Measurements from ENCODE around the gene ZSCAN21.

Gene ZSCAN21

GRCh38 chr7:100063376-100063775 is 13.8 kb downstream of the ZSCAN21 start:
- no peak overlapping the region for H3K4me2 ChIP-seq (ENCODE audit: low read length)
- no peaks in the 10 kb centered on the region for H3K4me1 ChIP-seq (ENCODE audit: control insufficient read depth, insufficient read depth, low read length)
- H3K4me3 ChIP-seq (ENCODE audit: low read length): no peak overlapping the region
- H3K9me3 ChIP-seq (replicated peaks; ENCODE audit: low read length): no peaks in the 10 kb centered on the region
- H3K9ac ChIP-seq (ENCODE audit: low read depth, low read length): no peak overlapping the region
- H3K27me3 ChIP-seq (ENCODE audit: control insufficient read depth, insufficient read depth, low read length): no peaks in the 10 kb centered on the region
- peaks cover 13% of the 10 kb centered on the region for H3K36me3 ChIP-seq (ENCODE audit: insufficient read depth, low read length)

DNA sequence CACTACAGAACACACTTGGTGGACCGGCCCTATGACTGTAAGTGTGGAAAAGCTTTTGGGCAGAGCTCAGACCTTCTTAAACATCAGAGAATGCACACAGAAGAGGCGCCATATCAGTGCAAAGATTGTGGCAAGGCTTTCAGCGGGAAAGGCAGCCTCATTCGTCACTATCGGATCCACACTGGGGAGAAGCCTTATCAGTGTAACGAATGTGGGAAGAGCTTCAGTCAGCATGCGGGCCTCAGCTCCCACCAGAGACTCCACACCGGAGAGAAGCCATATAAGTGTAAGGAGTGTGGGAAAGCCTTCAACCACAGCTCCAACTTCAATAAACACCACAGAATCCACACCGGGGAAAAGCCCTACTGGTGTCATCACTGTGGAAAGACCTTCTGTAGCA is 14.6 kb downstream of the ZSCAN21 start:
- H3K27me3 ChIP-seq (ENCODE audit: control insufficient read depth, insufficient read depth, low read length): no peaks in the 10 kb centered on the region
- H3K4me2 ChIP-seq (ENCODE audit: low read length): no peak overlapping the region
- no peaks in the 10 kb centered on the region for H3K4me1 ChIP-seq (ENCODE audit: control insufficient read depth, insufficient read depth, low read length)
- H3K36me3 ChIP-seq (ENCODE audit: insufficient read depth, low read length): peaks cover 14% of the 10 kb centered on the region
- H3K9me3 ChIP-seq (replicated peaks; ENCODE audit: low read length): no peaks in the 10 kb centered on the region
- H3K9ac ChIP-seq (ENCODE audit: low read depth, low read length): no peak overlapping the region
- H3K4me3 ChIP-seq (ENCODE audit: low read length): no peak overlapping the region

DNA sequence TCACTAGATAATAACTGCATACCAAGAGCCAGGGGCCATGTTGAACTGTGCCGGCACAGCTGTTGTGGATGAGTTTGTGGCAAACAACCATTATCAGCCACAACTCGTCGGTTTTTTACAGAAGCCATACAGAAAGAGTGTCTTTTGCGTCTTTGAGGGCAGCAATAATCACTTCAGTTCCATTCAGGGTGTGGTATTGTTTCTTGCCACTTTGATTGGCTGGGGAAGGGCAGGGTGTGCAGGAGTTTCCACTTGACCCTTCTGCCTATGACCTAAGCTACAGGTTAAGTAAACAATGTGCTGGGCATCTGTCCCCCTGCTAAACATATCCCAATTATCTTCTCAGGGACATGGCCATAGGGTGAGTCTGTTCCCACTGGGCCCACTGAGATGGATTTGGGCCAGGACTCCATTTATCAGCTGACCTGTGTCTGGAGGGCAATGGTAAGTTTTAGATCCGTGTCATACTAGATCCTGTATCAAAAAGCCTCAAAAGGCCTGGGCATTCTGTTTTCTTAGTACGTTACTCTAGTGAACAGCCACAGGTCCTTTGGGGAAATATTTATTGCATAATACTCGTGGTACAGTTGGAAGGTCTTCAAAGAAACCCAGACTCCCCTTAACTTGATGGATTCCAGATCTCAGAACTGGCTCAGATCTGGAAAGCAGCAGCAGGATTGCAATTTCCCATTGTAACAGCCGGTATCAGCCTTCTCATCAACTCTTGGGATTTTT is 16.0 kb downstream of the ZSCAN21 start:
- Histone ChIP-seq H3K4me3 (ENCODE audit: low read length) (no peak overlapping the region), H3K4me2 (ENCODE audit: low read length) (no peak overlapping the region), H3K36me3 (ENCODE audit: insufficient read depth, low read length) (peaks cover 25% of the 10 kb centered on the region), H3K27me3 (ENCODE audit: control insufficient read depth, insufficient read depth, low read length) (no peaks in the 10 kb centered on the region), H3K9me3 (replicated peaks; ENCODE audit: low read length) (peaks cover 5% of the 10 kb centered on the region), H3K9ac (ENCODE audit: low read depth, low read length) (no peak overlapping the region), H3K4me1 (ENCODE audit: control insufficient read depth, insufficient read depth, low read length) (no peaks in the 10 kb centered on the region)

DNA sequence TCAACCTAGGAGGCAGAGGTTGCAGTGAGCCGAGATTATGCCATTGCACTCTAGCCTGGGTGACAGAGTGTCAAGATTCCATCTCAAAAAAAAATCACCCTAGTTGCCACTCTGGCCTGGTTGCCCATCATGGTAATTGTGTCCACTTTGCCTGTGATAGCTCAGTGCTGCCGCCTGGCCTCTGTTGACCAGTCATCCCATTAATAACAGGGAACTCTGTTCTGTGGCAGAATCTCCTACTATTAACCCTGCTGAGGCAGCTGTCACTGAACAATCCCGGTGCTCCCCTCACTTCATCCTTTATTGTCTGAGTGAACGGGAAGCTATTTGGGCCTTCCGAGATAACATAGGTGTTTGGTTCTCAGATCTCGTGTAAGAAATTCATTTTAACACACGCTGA is 17.4 kb downstream of the ZSCAN21 start:
- Histone ChIP-seq H3K27me3 (ENCODE audit: control insufficient read depth, insufficient read depth, low read length) (no peaks in the 10 kb centered on the region), H3K9me3 (replicated peaks; ENCODE audit: low read length) (peaks cover 18% of the 10 kb centered on the region), H3K4me1 (ENCODE audit: control insufficient read depth, insufficient read depth, low read length) (no peaks in the 10 kb centered on the region), H3K4me3 (ENCODE audit: low read length) (no peak overlapping the region), H3K36me3 (ENCODE audit: insufficient read depth, low read length) (peaks cover 38% of the 10 kb centered on the region), H3K9ac (ENCODE audit: low read depth, low read length) (no peak overlapping the region), H3K4me2 (ENCODE audit: low read length) (no peak overlapping the region)

- H3K9ac ChIP-seq (ENCODE audit: low read depth, low read length): no peak overlapping the region
- H3K4me2 ChIP-seq (ENCODE audit: low read length): no peak overlapping the region
- peaks cover 58% of the 10 kb centered on the region for H3K36me3 ChIP-seq (ENCODE audit: insufficient read depth, low read length)
- peaks cover 25% of the 10 kb centered on the region for H3K9me3 ChIP-seq (replicated peaks; ENCODE audit: low read length)
- no peaks in the 10 kb centered on the region for H3K4me1 ChIP-seq (ENCODE audit: control insufficient read depth, insufficient read depth, low read length)
- no peak overlapping the region for H3K4me3 ChIP-seq (ENCODE audit: low read length)
- no peaks in the 10 kb centered on the region for H3K27me3 ChIP-seq (ENCODE audit: control insufficient read depth, insufficient read depth, low read length)
Measured at GRCh38 chr7:100069991-100070390, 20.4 kb downstream of the ZSCAN21 start.

DNA sequence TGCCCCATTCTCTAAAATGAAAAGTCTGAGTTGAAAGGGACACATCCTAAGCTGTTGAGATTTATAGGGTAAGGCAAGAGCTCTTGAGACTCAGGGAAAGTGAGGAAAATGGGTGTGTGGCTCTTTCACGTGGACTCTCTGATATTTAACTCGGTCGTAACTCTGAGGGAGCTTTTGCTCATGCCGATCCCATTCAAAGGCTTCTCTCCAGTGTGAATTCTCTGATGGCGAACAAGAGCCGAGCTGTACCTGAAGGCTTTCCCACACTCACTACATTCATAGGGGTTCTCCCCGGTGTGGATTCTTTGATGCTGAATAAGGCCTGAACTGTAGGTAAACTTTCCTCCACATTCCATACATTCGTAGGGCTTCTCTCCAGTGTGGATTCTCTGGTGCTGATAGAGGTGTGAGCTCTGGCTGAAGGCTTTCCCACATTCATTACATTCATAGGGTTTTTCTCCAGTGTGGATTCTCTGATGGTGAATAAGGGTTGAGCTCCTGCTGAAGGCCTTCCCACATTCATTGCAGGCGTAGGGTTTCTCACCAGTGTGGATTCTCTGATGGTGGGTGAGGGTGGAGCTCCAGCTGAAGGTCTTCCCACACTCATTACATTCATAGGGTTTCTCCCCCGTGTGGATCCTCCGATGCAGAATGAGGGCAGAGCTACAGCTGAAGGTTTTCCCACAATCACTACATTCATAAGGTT is 21.6 kb downstream of the ZSCAN21 start:
- H3K4me1 ChIP-seq (ENCODE audit: control insufficient read depth, insufficient read depth, low read length): no peaks in the 10 kb centered on the region
- peaks cover 25% of the 10 kb centered on the region for H3K9me3 ChIP-seq (replicated peaks; ENCODE audit: low read length)
- no peak overlapping the region for H3K4me3 ChIP-seq (ENCODE audit: low read length)
- H3K9ac ChIP-seq (ENCODE audit: low read depth, low read length): no peak overlapping the region
- H3K36me3 ChIP-seq (ENCODE audit: insufficient read depth, low read length): peaks cover 69% of the 10 kb centered on the region
- H3K27me3 ChIP-seq (ENCODE audit: control insufficient read depth, insufficient read depth, low read length): no peaks in the 10 kb centered on the region
- H3K4me2 ChIP-seq (ENCODE audit: low read length): no peak overlapping the region

GRCh38 chr7:100072462-100072861 is 22.9 kb downstream of the ZSCAN21 start:
- Histone ChIP-seq H3K4me3 (ENCODE audit: low read length) (no peak overlapping the region), H3K9me3 (replicated peaks; ENCODE audit: low read length) (peaks cover 25% of the 10 kb centered on the region), H3K9ac (ENCODE audit: low read depth, low read length) (no peak overlapping the region), H3K27me3 (ENCODE audit: control insufficient read depth, insufficient read depth, low read length) (no peaks in the 10 kb centered on the region), H3K36me3 (ENCODE audit: insufficient read depth, low read length) (peaks cover 79% of the 10 kb centered on the region), H3K4me1 (ENCODE audit: control insufficient read depth, insufficient read depth, low read length) (no peaks in the 10 kb centered on the region), H3K4me2 (ENCODE audit: low read length) (no peak overlapping the region)

GRCh38 chr7:100074841-100075240 is 25.3 kb downstream of the ZSCAN21 start:
- Histone ChIP-seq H3K4me1 (ENCODE audit: control insufficient read depth, insufficient read depth, low read length) (peaks cover 3% of the 10 kb centered on the region), H3K4me3 (ENCODE audit: low read length) (no peak overlapping the region)

DNA sequence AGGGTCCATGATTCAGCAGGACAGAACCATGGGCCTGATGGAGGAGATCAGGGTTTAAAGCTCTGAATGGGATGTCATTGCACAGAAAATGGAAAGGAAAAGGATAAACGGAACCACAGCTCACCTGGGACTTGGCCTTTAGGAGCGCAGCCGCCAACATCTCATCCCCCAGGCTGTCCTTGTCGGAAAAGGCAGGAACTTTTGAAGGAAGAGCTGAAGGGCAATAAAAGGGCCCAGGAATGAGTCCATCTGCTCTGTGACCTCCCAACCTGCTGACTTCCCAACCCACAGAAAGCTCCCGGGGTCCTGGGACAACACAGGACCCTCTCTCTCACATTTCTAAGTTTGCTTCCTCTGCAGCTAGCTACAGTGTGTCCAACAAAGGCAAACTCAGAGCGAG is 25.8 kb downstream of the ZSCAN21 start:
- Histone ChIP-seq H3K27me3 (ENCODE audit: control insufficient read depth, insufficient read depth, low read length) (no peaks in the 10 kb centered on the region), H3K4me2 (ENCODE audit: low read length) (no peak overlapping the region), H3K4me1 (ENCODE audit: control insufficient read depth, insufficient read depth, low read length) (peaks cover 9% of the 10 kb centered on the region), H3K4me3 (ENCODE audit: low read length) (no peak overlapping the region), H3K9me3 (replicated peaks; ENCODE audit: low read length) (peaks cover 23% of the 10 kb centered on the region), H3K36me3 (ENCODE audit: insufficient read depth, low read length) (peaks cover 87% of the 10 kb centered on the region), H3K9ac (ENCODE audit: low read depth, low read length) (no peak overlapping the region)

More at GRCh38 chr7:100074841-100075240, 25.3 kb downstream of the ZSCAN21 start:
- Histone ChIP-seq H3K27me3 (ENCODE audit: control insufficient read depth, insufficient read depth, low read length) (no peaks in the 10 kb centered on the region), H3K36me3 (ENCODE audit: insufficient read depth, low read length) (peaks cover 89% of the 10 kb centered on the region), H3K9me3 (replicated peaks; ENCODE audit: low read length) (peaks cover 25% of the 10 kb centered on the region), H3K4me2 (ENCODE audit: low read length) (no peak overlapping the region), H3K9ac (ENCODE audit: low read depth, low read length) (no peak overlapping the region)

- Histone ChIP-seq H3K9ac (ENCODE audit: low read depth, low read length) (no peak overlapping the region), H3K4me1 (ENCODE audit: control insufficient read depth, insufficient read depth, low read length) (peaks cover 9% of the 10 kb centered on the region), H3K4me2 (ENCODE audit: low read length) (no peak overlapping the region), H3K36me3 (ENCODE audit: insufficient read depth, low read length) (peaks cover 73% of the 10 kb centered on the region), H3K27me3 (ENCODE audit: control insufficient read depth, insufficient read depth, low read length) (no peaks in the 10 kb centered on the region), H3K9me3 (replicated peaks; ENCODE audit: low read length) (peaks cover 5% of the 10 kb centered on the region), H3K4me3 (ENCODE audit: low read length) (no peak overlapping the region)
Measured at GRCh38 chr7:100077205-100077604, 27.6 kb downstream of the ZSCAN21 start.

- H3K27me3 ChIP-seq (ENCODE audit: control insufficient read depth, insufficient read depth, low read length): no peaks in the 10 kb centered on the region
- no peak overlapping the region for H3K4me2 ChIP-seq (ENCODE audit: low read length)
- no peaks in the 10 kb centered on the region for H3K9me3 ChIP-seq (replicated peaks; ENCODE audit: low read length)
- H3K4me1 ChIP-seq (ENCODE audit: control insufficient read depth, insufficient read depth, low read length): peaks cover 15% of the 10 kb centered on the region
- no peak overlapping the region for H3K4me3 ChIP-seq (ENCODE audit: low read length)
- peaks cover 54% of the 10 kb centered on the region for H3K36me3 ChIP-seq (ENCODE audit: insufficient read depth, low read length)
- no peak overlapping the region for H3K9ac ChIP-seq (ENCODE audit: low read depth, low read length)
Measured at GRCh38 chr7:100079024-100079560, 29.5 kb downstream of the ZSCAN21 start.

All from skeletal muscle satellite cell (primary cell).